HG03175 (cell line): ENCODE data around the gene STK25.
"Not testable (repeated sequence)": the region's sequence is repeated elsewhere in the genome, so short reads cannot be mapped to it uniquely, and the experiment has no call there.

Source experiments
- ATAC-seq: cut with Tn5 transposase; IDR thresholded peaks from one replicate; pipeline ENCODE4 v1.9.1; 2021; ENCODE audit warnings: mild to moderate bottlenecking, moderate library complexity; ENCODE audit not compliant: unreplicated experiment

STK25 gene

DNA sequence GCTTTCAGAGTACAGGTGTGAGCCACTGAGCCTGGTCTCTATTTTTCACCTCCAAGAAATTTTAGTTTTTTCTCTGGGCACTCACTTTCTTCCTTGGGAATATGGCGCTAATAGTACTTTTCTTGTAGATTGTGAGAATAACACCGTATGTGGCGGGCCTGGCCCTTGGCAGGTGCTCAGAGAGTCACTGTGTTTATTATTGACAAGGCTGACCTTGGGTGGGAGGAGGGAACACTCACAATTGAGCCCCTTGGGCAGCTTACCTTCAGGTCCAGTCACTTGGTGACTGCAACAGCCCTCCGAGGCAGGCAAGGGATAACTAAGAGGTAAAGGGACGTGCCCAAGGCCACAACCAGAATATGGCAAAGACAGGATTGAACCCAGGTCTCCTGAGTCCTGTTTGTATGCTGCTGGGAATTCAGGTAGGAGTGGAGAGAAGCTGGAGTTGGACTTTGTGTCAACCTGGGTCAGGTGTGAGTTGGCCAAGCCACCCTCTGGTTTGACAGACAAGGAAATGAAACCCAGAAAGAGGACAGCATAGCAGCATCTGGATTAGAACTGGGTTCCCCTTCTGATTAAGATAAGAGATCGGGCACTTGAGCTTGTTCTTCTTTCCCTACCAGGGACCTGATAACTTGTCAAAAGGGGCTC, 2.8 kb upstream of the STK25 start:
- ATAC-seq, result no peak

GRCh38 chr2:241509155-241509784, 886 bp upstream of the STK25 start:
- no peak for ATAC-seq

- peak; percentile 26 for ATAC-seq
Observed at GRCh38 chr2:241507430-241508239, 749 bp downstream of the STK25 start.

DNA sequence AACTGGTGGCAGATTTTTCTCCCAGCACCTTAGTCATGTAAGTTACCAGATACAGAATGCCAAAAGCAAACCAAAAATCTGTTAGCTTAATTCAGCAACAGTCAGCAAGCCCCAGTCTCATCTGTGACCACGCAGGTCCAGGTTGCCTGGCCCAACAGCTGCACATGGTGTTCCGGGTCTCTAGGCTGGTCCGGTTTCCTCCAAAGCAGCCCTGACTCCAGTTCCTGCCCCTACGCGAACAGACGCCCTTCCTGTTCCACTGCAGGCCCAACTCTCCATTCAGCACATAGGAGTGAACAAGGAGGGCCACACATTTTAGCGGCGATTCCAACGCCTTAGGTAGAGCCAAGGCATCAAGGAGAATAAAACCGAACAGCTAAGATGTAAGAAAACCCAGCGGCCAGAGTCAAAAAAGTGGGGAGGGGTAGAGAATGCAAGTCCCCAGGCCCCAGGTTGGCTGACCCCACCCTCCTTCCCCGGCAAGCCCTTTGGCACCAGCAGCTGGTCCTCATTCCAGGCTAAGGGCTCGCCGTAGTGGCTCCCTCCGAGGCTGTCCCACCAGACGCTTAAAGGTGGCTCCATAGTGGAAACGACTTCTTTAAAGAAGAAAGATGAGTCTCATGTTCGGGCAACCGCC, 1.5 kb downstream of the STK25 start:
- ATAC-seq, result no peak

DNA sequence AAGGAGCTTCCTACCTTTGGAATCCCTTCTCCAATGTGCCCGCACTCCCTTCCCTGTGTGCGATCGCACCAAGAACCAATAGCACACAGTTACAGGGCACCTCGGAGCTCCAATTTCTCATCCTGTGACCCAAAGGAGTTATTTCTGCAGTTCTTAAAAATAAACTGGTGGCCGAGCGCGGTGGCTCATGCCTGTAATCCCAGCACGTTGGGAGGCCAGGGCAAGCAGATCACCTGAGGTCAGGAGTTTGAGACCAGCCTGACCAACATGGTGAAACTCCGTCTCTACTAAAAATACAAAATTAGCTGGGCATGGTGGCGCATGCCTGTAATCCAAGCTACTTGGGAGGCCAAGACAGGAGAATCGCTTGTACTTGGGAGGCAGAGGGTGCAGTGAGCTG, 2.1 kb downstream of the STK25 start:
- not testable (repeated sequence) for ATAC-seq

- no peak for ATAC-seq
Observed at GRCh38 chr2:241505781-241506201, 2.6 kb downstream of the STK25 start.

- no peak for ATAC-seq
Observed at GRCh38 chr2:241505086-241505780, 3.2 kb downstream of the STK25 start.

DNA sequence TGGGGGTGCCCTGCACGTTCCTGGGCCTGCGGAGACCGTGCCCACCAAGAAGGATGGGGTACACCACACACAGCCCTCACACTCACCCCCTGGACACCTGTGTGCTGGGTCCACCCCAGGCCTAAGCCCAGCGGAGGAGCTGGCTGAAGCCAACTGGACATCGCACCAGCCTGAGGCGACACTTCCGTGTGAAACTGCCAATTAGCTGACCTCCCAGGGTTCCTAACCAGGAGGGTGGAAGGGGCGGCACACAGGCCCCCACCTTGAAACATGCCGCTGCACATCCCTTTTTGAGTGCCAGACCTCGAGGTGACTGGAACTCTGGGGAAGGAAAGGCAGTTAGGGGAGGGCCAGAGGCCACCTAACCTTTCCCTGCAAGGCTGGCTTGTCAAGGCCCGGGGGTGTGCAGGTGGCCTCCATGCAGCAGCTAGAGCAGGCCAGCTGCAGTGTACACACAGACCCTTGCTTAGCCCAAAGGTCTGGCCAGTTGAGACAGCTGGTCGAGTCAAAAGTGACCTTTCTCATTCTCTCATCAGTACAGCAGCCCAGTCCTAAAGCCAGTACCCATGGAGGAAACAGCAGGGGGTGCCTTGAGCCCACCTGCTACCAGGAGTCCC, 4.5 kb downstream of the STK25 start:
- no peak for ATAC-seq

DNA sequence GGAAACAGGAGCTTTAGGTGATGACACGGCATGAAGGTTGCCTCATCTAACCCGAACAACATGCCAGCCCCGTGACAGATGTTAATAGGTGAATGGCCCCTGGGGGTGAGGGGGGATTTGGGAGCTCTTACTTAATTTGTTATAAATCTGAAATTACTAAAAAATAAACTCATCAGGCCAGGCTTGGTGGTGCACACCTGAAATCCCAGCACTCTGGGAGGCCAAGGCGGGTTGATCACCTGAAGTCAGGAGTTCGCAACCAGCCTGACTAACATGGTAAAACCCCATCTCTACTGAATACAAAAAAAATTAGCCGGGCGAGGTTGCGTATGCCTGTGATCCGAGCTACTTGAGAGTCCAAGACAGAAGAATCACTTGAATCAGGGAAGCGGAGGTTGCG, 6.1 kb downstream of the STK25 start:
- no peak for ATAC-seq

DNA sequence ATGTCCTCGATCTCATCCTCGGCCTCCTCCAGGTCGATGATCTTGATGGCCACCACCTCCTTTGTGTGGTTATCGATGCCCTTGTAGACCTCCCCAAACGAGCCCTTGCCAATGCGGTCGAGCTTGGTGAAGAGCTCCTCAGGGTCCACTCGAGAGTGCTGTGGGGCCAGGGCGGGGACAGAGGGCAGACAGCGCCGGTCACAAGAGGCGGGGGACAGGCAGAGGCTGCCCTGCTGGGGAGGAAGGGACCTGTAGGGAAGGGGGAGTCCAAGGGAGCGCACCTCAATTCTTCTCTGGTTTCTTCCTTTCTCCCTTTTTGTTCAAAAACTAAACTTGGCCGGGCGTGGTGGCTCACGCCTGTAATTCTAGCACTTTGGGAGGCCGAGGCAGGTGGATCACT, 6.8 kb downstream of the STK25 start:
- no peak for ATAC-seq

GRCh38 chr2:241501099-241501541, 7.3 kb downstream of the STK25 start:
- no peak for ATAC-seq

DNA sequence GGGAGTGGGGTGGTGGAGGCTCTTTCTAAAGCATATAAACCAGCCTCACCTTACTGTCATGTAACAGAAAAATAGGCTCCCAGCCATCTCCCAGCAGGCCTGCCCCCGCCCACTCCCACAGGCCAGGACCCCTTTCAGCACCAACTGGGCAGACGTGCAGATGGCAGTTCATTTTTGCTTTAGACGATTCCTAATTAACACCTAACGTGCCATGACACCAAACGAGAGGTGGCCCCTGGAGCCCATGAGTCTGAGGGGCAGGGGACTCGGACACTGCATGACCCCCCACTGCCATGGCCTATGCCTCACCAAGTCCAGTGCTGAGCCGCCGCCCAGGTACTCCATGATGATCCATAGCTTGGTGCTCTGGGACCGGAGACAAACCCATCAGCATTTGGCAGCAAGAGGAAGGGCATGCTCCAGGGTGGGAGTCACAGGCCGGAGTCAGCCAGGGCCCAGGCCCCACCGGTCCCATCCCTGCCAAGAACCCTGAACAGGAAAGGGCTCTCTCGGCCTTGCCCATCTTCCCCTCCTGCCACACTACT, 7.9 kb downstream of the STK25 start:
- ATAC-seq, result no peak

DNA sequence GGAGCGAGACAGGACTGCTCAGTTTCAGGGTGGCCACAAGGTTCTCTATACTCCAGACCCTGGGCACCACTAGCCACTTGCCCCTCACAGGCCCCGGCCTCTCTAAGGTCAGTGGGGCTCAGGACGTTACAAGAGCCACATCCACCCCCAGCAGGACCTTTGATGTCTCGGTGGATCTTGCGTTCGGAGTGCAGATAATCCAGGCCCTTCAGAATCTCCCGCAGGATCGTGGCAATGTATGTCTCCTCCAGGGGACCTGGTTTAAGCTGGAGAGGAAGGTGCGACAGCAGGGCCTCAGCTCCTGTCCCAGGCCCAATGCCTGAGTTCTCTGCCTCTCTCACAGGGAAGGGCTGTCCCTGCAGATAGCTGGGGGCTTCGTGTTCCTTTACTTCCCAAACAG, 8.4 kb downstream of the STK25 start:
- ATAC-seq, result no peak

DNA sequence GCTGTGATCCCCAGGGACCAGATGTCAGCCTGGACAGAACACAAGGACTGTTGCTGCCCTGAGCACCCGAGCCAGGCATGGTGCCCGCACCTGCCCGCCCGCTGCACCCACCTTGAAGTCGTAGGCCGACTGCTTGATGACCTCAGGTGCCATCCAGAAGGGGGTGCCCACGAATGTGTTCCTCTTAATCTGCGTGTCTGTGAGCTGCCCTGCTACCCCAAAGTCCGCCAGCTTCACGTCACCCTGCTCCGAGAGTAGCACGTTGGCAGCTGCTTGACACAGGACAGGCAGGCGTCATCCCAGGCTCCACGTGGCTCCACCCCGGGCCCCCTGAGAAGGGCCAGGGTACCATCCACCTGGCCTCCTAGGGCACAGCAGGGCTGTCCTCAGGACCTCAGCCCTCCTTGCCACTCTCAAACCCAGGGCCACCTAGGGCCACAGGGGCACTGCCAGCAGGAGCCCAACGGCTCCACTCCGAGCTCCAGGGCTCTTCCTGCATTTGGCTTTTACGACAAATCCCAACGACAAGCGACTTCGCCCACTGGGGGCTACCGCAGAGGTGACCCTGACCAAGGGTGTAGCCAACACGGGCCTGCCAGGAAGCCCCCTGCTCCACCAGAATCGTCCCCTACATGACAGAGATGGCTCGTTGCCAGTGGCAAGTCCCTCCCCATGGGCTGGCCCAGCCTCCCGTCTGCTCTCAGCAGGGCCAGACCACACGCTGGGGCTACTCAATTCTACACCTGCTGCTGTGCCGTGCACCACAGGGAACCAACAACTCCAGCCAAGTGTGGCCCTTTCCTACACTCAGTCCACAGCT, 9.0 kb downstream of the STK25 start:
- ATAC-seq, result no peak

GRCh38 chr2:241498115-241499070, 10.0 kb downstream of the STK25 start:
- no peak for ATAC-seq

DNA sequence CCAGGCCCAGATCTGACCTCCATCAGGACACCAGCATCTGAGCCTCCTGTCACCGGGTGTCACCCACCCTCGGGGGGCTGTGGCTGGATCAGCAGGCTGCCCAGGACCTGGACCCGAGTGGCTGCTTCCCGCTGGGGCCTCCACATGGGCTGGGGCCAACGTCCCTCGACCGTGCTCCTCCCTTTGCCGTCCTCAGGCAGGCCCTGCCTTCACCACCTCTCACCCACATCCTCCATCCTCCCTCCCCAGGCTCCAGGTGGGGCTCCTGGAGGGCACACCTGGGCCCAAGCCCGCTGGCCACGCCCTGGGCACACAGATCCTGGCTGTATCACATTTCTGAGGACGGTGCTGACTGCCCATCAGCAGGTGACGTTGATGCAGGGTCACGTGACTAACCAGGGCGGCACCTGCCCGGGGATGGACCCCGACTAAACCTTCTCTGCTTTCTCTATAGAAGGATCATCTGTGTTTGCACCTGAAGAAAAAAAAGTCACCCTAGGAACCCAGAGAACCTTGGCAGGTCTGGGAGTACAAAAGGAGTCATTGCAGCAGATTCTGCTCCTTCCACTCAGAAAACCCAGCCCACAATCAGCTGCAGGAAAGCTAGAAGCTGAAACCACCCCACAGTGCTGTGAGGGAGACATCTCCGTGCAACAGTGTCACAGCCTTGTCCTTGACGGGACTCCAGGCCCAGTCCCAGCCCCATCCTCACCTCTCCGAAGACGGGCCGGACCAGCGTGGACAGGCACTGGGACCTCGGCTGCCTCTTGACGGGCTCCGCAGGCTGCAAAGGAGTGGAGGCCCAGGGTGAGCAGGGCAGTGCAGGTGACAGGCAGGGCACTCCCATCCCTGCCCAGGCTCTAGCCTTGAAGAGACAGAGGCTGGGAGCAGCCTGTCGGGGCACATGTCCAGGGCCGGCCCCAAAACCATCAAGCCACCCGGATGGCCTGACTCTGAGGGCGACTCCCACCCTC, 11.2 kb downstream of the STK25 start:
- ATAC-seq, result no peak
